NB4 (cell line): ENCODE measurements around the gene AASS.

ENCODE experiments used
- DNase-seq: peaks from one replicate; pipeline ENCODE4 v3.0.0; 2010; ENCODE audit warnings: low read depth
- H3K4me3 ChIP-seq: one replicate; pipeline ENCODE4 v1.5.1; 2011; ENCODE audit warnings: mild to moderate bottlenecking, low read depth, low read length, moderate library complexity
- CTCF ChIP-seq: IDR thresholded peaks from one replicate; pipeline ENCODE4 v1.5.1; 2012; ENCODE audit warnings: low read depth, low read length
- MAX ChIP-seq: IDR thresholded peaks from 2 replicates; pipeline ENCODE4 v1.6.1; 2011; ENCODE audit warnings: low read depth, low read length
- MYC ChIP-seq: IDR thresholded peaks from 2 replicates; pipeline ENCODE4 v1.6.1; 2011; ENCODE audit warnings: low read depth, low read length
- POLR2A ChIP-seq: IDR thresholded peaks from 2 replicates; pipeline ENCODE4 v1.6.1; 2011; ENCODE audit warnings: mild to moderate bottlenecking; ENCODE audit not compliant: insufficient read length; ENCODE audit errors: extremely low read depth

AASS gene

DNA sequence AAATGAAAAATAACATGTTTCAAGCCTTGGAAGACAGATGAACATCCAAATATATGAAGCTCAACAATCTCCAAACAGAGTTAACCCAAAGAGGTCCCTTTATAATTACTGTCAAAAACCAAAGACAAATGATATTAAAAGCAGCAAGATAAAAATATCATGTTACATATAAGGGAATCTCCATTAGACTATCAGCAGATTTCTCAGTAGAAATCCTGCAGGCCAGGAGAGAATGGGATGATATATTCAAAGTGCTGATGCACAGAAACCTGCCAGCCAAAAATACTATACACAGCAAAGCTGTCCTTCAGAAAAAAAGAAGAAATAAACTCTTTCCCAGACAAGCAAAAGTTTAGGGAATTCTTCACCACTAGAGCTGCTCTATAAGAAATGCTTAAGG, 41.0 kb downstream of the AASS start:
- H3K4me3 ChIP-seq = no peak overlapping the region
- TF ChIP-seq POLR2A (no peak), MAX (no peak), MYC (no peak), CTCF (no peak)
- DNase-seq = no peak

- TF ChIP-seq POLR2A = no peak
- TF ChIP-seq MYC = no peak
- TF ChIP-seq CTCF = no peak
- no peak for TF ChIP-seq MAX
- no peak for DNase-seq
These were observed 44.0 kb downstream of the AASS start for GRCh38 chr7:122100021-122100420.

GRCh38 chr7:122095642-122096041, 48.4 kb downstream of the AASS start:
- no peak for DNase-seq
- no peak for TF ChIP-seq MAX
- no peak for TF ChIP-seq POLR2A
- no peak for TF ChIP-seq CTCF
- no peak for TF ChIP-seq MYC
- no peak overlapping the region for H3K4me3 ChIP-seq

More at GRCh38 chr7:122100021-122100420, 44.0 kb downstream of the AASS start:
- no peak overlapping the region for H3K4me3 ChIP-seq

DNA sequence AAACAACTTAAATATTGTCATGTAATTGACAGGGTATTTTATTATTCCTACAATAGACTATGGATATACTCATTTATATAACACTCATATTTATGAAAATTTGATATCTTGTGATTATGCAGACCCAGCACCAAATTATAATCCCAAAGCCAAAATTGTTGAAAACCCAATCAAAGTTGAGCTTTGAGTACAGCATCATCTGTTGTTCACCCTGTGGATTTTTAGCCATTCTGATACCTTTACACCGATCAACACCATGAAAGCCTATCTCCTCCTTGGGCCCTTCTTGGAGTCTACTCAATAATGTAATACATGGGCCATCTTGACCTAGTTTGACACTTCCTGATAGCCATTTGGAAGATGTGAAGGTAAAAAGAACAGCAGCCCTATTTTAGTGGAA, 49.5 kb downstream of the AASS start:
- TF ChIP-seq POLR2A = no peak
- no peak for TF ChIP-seq MYC
- no peak for TF ChIP-seq CTCF
- no peak for TF ChIP-seq MAX
- DNase-seq = no peak
- H3K4me3 ChIP-seq = no peak overlapping the region

DNA sequence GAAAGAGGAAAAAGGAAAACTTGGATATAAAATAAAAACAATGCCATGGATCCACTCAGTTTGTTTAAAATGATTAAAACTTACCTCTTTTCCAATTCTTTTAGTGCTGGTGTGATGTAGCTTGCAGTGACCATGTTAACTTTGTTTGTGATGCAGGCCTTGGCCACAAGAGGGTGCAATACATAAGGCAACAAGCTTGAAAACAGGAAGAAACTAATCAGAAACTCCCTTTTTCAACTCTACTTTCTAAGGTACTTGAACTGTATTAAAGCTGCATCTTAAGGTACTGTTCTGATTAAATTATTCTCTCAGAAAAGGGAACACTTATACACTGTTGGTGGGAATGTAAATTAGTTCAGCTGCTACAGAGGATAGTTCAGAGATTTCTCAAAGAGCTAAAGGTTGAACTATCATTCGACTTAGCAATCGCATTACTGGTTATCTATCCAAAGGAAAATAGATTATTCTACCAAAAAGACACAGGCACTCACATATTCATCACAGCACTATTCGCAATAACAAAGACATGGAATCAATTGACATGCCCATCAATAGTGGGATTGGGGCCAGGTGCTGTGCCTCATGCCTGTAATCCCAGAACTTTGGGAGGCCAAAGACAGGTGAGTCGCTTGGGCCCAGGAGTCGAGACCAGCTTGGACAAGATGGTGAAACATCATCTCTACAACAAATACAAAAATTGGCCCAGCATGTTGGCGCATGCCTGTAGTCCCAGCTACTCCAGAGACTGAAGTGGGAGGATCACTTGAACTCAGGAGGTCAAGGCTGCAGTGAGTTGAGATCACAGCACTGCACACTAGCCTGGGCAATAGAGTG, 50.9 kb downstream of the AASS start:
- TF ChIP-seq CTCF (peak; percentile 95), POLR2A (no peak)
- no peak overlapping the region for H3K4me3 ChIP-seq
- DNase-seq = peak; percentile 79

GRCh38 chr7:122082670-122083069, 61.4 kb downstream of the AASS start:
- H3K4me3 ChIP-seq = no peak overlapping the region
- TF ChIP-seq MAX (no peak), CTCF (no peak), MYC (no peak), POLR2A (no peak)
- DNase-seq = no peak
